Activated naive CD4-positive, alpha-beta T cell treated with anti-CD3 and anti-CD28 coated beads, Interleukin-2, amount 50 U/mL, for 24 hours (primary cell): ENCODE measurements around the gene ZBTB7C.

Experiments
- H3K27ac Mint-ChIP-seq: one replicate; pipeline ENCODE4 v1.8.0; 2021; ENCODE audit warnings: mild to moderate bottlenecking, mixed read lengths
- H3K27me3 Mint-ChIP-seq: one replicate; pipeline ENCODE4 v1.8.0; 2021; ENCODE audit warnings: mixed read lengths
- H3K36me3 Mint-ChIP-seq: one replicate; pipeline ENCODE4 v1.8.0; 2021; ENCODE audit warnings: mixed read lengths
- H3K4me1 Mint-ChIP-seq: one replicate; pipeline ENCODE4 v1.8.0; 2021; ENCODE audit warnings: mixed read lengths
- H3K4me3 Mint-ChIP-seq: one replicate; pipeline ENCODE4 v1.8.0; 2021; ENCODE audit warnings: mild to moderate bottlenecking, mixed read lengths
- H3K9me3 Mint-ChIP-seq: one replicate; pipeline ENCODE4 v1.8.0; 2021; ENCODE audit warnings: mixed read lengths

Gene ZBTB7C

GRCh38 chr18:48376934-48377333 is 32.2 kb downstream of the ZBTB7C start:
- Mint-ChIP-seq H3K27me3 (peaks cover 28% of the 10 kb centered on the region), H3K27ac (no peak overlapping the region), H3K36me3 (no peaks in the 10 kb centered on the region), H3K9me3 (no peaks in the 10 kb centered on the region), H3K4me3 (no peak overlapping the region), H3K4me1 (no peaks in the 10 kb centered on the region)

GRCh38 chr18:48376406-48376805 is 32.8 kb downstream of the ZBTB7C start:
- H3K4me1 Mint-ChIP-seq, result no peaks in the 10 kb centered on the region
- H3K27ac Mint-ChIP-seq, result no peak overlapping the region
- H3K4me3 Mint-ChIP-seq, result no peak overlapping the region
- H3K36me3 Mint-ChIP-seq, result no peaks in the 10 kb centered on the region
- H3K27me3 Mint-ChIP-seq, result peaks cover 28% of the 10 kb centered on the region
- no peaks in the 10 kb centered on the region for H3K9me3 Mint-ChIP-seq

GRCh38 chr18:48375150-48375800 is 33.9 kb downstream of the ZBTB7C start:
- Mint-ChIP-seq H3K27me3 (peaks cover 26% of the 10 kb centered on the region), H3K27ac (no peak overlapping the region), H3K36me3 (no peaks in the 10 kb centered on the region), H3K4me3 (no peak overlapping the region), H3K4me1 (no peaks in the 10 kb centered on the region), H3K9me3 (no peaks in the 10 kb centered on the region)

GRCh38 chr18:48374423-48375149 is 34.6 kb downstream of the ZBTB7C start:
- Mint-ChIP-seq H3K9me3 (peaks cover 2% of the 10 kb centered on the region), H3K27me3 (peaks cover 23% of the 10 kb centered on the region), H3K36me3 (no peaks in the 10 kb centered on the region), H3K4me3 (no peak overlapping the region), H3K4me1 (no peaks in the 10 kb centered on the region), H3K27ac (no peak overlapping the region)

- Mint-ChIP-seq H3K27me3 (peaks cover 17% of the 10 kb centered on the region), H3K4me1 (no peaks in the 10 kb centered on the region), H3K27ac (no peak overlapping the region), H3K36me3 (no peaks in the 10 kb centered on the region), H3K9me3 (peaks cover 6% of the 10 kb centered on the region), H3K4me3 (no peak overlapping the region)
Measured at GRCh38 chr18:48371854-48372602, 37.2 kb downstream of the ZBTB7C start.

- peaks cover 2% of the 10 kb centered on the region for H3K36me3 Mint-ChIP-seq
- H3K27me3 Mint-ChIP-seq, result peaks cover 15% of the 10 kb centered on the region
- H3K9me3 Mint-ChIP-seq, result peaks cover 16% of the 10 kb centered on the region
- no peaks in the 10 kb centered on the region for H3K4me1 Mint-ChIP-seq
- no peak overlapping the region for H3K27ac Mint-ChIP-seq
- no peak overlapping the region for H3K4me3 Mint-ChIP-seq
Measured at GRCh38 chr18:48367557-48367956, 41.6 kb downstream of the ZBTB7C start.

- Mint-ChIP-seq H3K27ac (no peak overlapping the region), H3K4me3 (no peak overlapping the region), H3K4me1 (no peaks in the 10 kb centered on the region), H3K27me3 (peaks cover 17% of the 10 kb centered on the region), H3K9me3 (peaks cover 16% of the 10 kb centered on the region), H3K36me3 (peaks cover 2% of the 10 kb centered on the region)
Measured at GRCh38 chr18:48365965-48366364, 43.2 kb downstream of the ZBTB7C start.

GRCh38 chr18:48364146-48364545 is 45.0 kb downstream of the ZBTB7C start:
- Mint-ChIP-seq H3K4me3 (no peak overlapping the region), H3K27ac (no peak overlapping the region), H3K9me3 (peaks cover 10% of the 10 kb centered on the region)

GRCh38 chr18:48363175-48363574 is 46.0 kb downstream of the ZBTB7C start:
- peaks cover 2% of the 10 kb centered on the region for H3K36me3 Mint-ChIP-seq
- peaks cover 17% of the 10 kb centered on the region for H3K27me3 Mint-ChIP-seq
- no peak overlapping the region for H3K27ac Mint-ChIP-seq
- no peaks in the 10 kb centered on the region for H3K4me1 Mint-ChIP-seq
- H3K4me3 Mint-ChIP-seq, result no peak overlapping the region
- peaks cover 10% of the 10 kb centered on the region for H3K9me3 Mint-ChIP-seq

More at GRCh38 chr18:48364146-48364545, 45.0 kb downstream of the ZBTB7C start:
- Mint-ChIP-seq H3K27me3 (peaks cover 17% of the 10 kb centered on the region), H3K36me3 (peaks cover 2% of the 10 kb centered on the region), H3K4me1 (no peaks in the 10 kb centered on the region)

GRCh38 chr18:48361801-48362200 is 47.4 kb downstream of the ZBTB7C start:
- no peaks in the 10 kb centered on the region for H3K4me1 Mint-ChIP-seq
- H3K36me3 Mint-ChIP-seq, result peaks cover 2% of the 10 kb centered on the region
- no peak overlapping the region for H3K27ac Mint-ChIP-seq
- H3K27me3 Mint-ChIP-seq, result peaks cover 17% of the 10 kb centered on the region
- peaks cover 10% of the 10 kb centered on the region for H3K9me3 Mint-ChIP-seq
- no peak overlapping the region for H3K4me3 Mint-ChIP-seq

GRCh38 chr18:48360376-48361021 is 48.7 kb downstream of the ZBTB7C start:
- Mint-ChIP-seq H3K4me1 (no peaks in the 10 kb centered on the region), H3K9me3 (peaks cover 6% of the 10 kb centered on the region), H3K27me3 (peaks cover 16% of the 10 kb centered on the region), H3K36me3 (peaks cover 2% of the 10 kb centered on the region), H3K27ac (no peak overlapping the region), H3K4me3 (no peak overlapping the region)

GRCh38 chr18:48359626-48360025 is 49.6 kb downstream of the ZBTB7C start:
- H3K4me3 Mint-ChIP-seq, result no peak overlapping the region

GRCh38 chr18:48358868-48359267 is 50.3 kb downstream of the ZBTB7C start:
- H3K4me1 Mint-ChIP-seq, result no peaks in the 10 kb centered on the region
- H3K9me3 Mint-ChIP-seq, result no peaks in the 10 kb centered on the region
- H3K4me3 Mint-ChIP-seq, result no peak overlapping the region
- H3K27me3 Mint-ChIP-seq, result peaks cover 5% of the 10 kb centered on the region
- no peaks in the 10 kb centered on the region for H3K36me3 Mint-ChIP-seq
- H3K27ac Mint-ChIP-seq, result no peak overlapping the region

More at GRCh38 chr18:48359626-48360025, 49.6 kb downstream of the ZBTB7C start:
- Mint-ChIP-seq H3K36me3 (peaks cover 2% of the 10 kb centered on the region), H3K9me3 (peaks cover 4% of the 10 kb centered on the region), H3K27ac (no peak overlapping the region), H3K27me3 (peaks cover 10% of the 10 kb centered on the region), H3K4me1 (no peaks in the 10 kb centered on the region)

- Mint-ChIP-seq H3K27me3 (peaks cover 5% of the 10 kb centered on the region), H3K4me3 (no peak overlapping the region), H3K4me1 (no peaks in the 10 kb centered on the region), H3K36me3 (no peaks in the 10 kb centered on the region), H3K27ac (no peak overlapping the region), H3K9me3 (no peaks in the 10 kb centered on the region)
Measured at GRCh38 chr18:48356909-48357631, 52.1 kb downstream of the ZBTB7C start.

GRCh38 chr18:48356151-48356745 is 52.9 kb downstream of the ZBTB7C start:
- Mint-ChIP-seq H3K4me1 (no peaks in the 10 kb centered on the region), H3K9me3 (no peaks in the 10 kb centered on the region), H3K36me3 (no peaks in the 10 kb centered on the region), H3K4me3 (no peak overlapping the region), H3K27me3 (peaks cover 3% of the 10 kb centered on the region), H3K27ac (no peak overlapping the region)
